Measurements from ENCODE around the gene GNG14. TPM values are rescaled to one million over a fixed set of nuclear protein-coding genes. Genes with fewer than 3 reads are reported as not detected.

The GNG14 gene
- total and polyA plus RNA-seq, 2 donors (not counting 1 experiment from before 2014, with no cell fraction given): not detected

- WGBS (ENCODE audit: insufficient coverage): 61% methylated on average over 4 of the region's 10 CpGs
- peaks cover 0 to 35% of the 10 kb centered on the region in 2 experiments for H3K36me3 ChIP-seq (replicated peaks in 1 of 2; ENCODE audit: control extremely low read depth in 1 of 2, control insufficient read depth in 1 of 2, extremely low read depth in 1 of 2, insufficient read depth in 2 of 2, low read length in 1 of 2)
- no peak overlapping the region for H2AFZ ChIP-seq (ENCODE audit: insufficient read depth, low read depth, low read length, poor library complexity, severe bottlenecking)
- Mint-ChIP-seq H3K4me3 (no peak overlapping the region), H3K9me3 (ENCODE audit: insufficient read depth) (no peaks in the 10 kb centered on the region), H3K4me1 (peaks cover 7% of the 10 kb centered on the region), H3K27me3 (no peaks in the 10 kb centered on the region), H3K27ac (no peak overlapping the region)
- CTCF ChIA-PET: interaction anchor here (1.0 kb wide), 2 partner anchors 26 to 36 kb away, joined by 3 read pairs; partner anchors contain the start of genes ZNF490 and ZNF791
- H3K4me3 ChIP-seq (ENCODE audit: control extremely low read depth in 1 of 5, extremely low read depth in 1 of 5, insufficient read depth in 1 of 5, low read depth in 2 of 5, low read length in 4 of 5): no peak overlapping the region
- DNase-seq (no peak), ATAC-seq (ENCODE audit: low read depth) (no peak)
- peaks cover 0 to 10% of the 10 kb centered on the region in 2 donors for H3K4me1 ChIP-seq (ENCODE audit: control insufficient read depth in 2 of 2, insufficient read depth in 2 of 2, low read length in 2 of 2)
- peaks cover 4% of the 10 kb centered on the region for H3K79me2 ChIP-seq (ENCODE audit: control insufficient read depth, insufficient read depth, low read length)
- H3K27ac ChIP-seq (ENCODE audit: low read length in 2 of 2): no peak overlapping the region
- H3K27me3 ChIP-seq (replicated peaks in 1 of 4; ENCODE audit: control extremely low read depth in 1 of 4, control insufficient read depth in 3 of 4, insufficient read depth in 4 of 4, low read length in 3 of 4): no peaks in the 10 kb centered on the region
- POLR2A ChIA-PET: no interaction called here
- TF ChIP-seq CTCF (IDR thresholded peaks at IDR 0.05): no peak
- no peak for TF ChIP-seq EZH2 (IDR thresholded peaks at IDR 0.05; ENCODE audit: borderline replicate concordance, insufficient read depth, low read depth, low read length, poor library complexity, severe bottlenecking)
- H3K9ac ChIP-seq (ENCODE audit: low read length): no peak overlapping the region
- H3K9me3 ChIP-seq (ENCODE audit: control extremely low read depth in 1 of 3, control insufficient read depth in 2 of 3, insufficient read depth in 1 of 3, low read length in 2 of 3): no peaks in the 10 kb centered on the region
- peaks cover 7% of the 10 kb centered on the region for H4K20me1 ChIP-seq (ENCODE audit: control insufficient read depth, insufficient read depth, low read length, poor library complexity, severe bottlenecking)
- intact Hi-C loops (cut with micrococcal nuclease): no loop called here
- no peak overlapping the region for H3K4me2 ChIP-seq (replicated peaks; ENCODE audit: low read depth, low read length, poor library complexity, severe bottlenecking)
Observed at GRCh38 chr19:12646551-12646950, 41.2 kb upstream of the GNG14 start.

- ChIA-PET CTCF (interaction anchor here (0.7 to 1.0 kb wide), 2 partner anchors 36 to 84 kb away, joined by 3 read pairs; partner anchors contain the start of genes ZNF490 and ZNF791), POLR2A (interaction anchor here (0.7 kb wide), 2 partner anchors 78 to 136 kb away, joined by 8 to 9 read pairs; no protein-coding TSS in a partner anchor)
- H3K9me3 ChIP-seq (ENCODE audit: control extremely low read depth in 1 of 3, control insufficient read depth in 2 of 3, insufficient read depth in 1 of 3, low read length in 2 of 3): no peaks in the 10 kb centered on the region
- TF ChIP-seq EZH2 (IDR thresholded peaks at IDR 0.05; ENCODE audit: borderline replicate concordance, insufficient read depth, low read depth, low read length, poor library complexity, severe bottlenecking): no peak
- no peak for TF ChIP-seq CTCF (IDR thresholded peaks at IDR 0.05)
- H2AFZ ChIP-seq (ENCODE audit: insufficient read depth, low read depth, low read length, poor library complexity, severe bottlenecking): no peak overlapping the region
- peaks cover 0 to 10% of the 10 kb centered on the region in 2 donors for H3K4me1 ChIP-seq (ENCODE audit: control insufficient read depth in 2 of 2, insufficient read depth in 2 of 2, low read length in 2 of 2)
- intact Hi-C loops (cut with micrococcal nuclease): no loop called here
- H3K9ac ChIP-seq (ENCODE audit: low read length): no peak overlapping the region
- H3K4me1 Mint-ChIP-seq: peaks cover 7% of the 10 kb centered on the region
- peaks cover 7% of the 10 kb centered on the region for H4K20me1 ChIP-seq (ENCODE audit: control insufficient read depth, insufficient read depth, low read length, poor library complexity, severe bottlenecking)
- peak overlapping the region in 1 of 2 donors; percentile 29 for H3K27ac ChIP-seq (ENCODE audit: low read length in 2 of 2)
- 92% methylated on average over 6 of the region's 8 CpGs for WGBS (ENCODE audit: insufficient coverage)
- no peak overlapping the region for H3K4me3 Mint-ChIP-seq
- peaks cover 4% of the 10 kb centered on the region for H3K79me2 ChIP-seq (ENCODE audit: control insufficient read depth, insufficient read depth, low read length)
- H3K27me3 ChIP-seq (replicated peaks in 1 of 4; ENCODE audit: control extremely low read depth in 1 of 4, control insufficient read depth in 3 of 4, insufficient read depth in 4 of 4, low read length in 3 of 4): no peaks in the 10 kb centered on the region
- H3K27me3 Mint-ChIP-seq: no peaks in the 10 kb centered on the region
- no peak for ATAC-seq (ENCODE audit: low read depth)
- peak overlapping the region; percentile 71 for H3K27ac Mint-ChIP-seq
- H3K36me3 ChIP-seq (replicated peaks in 1 of 2; ENCODE audit: control extremely low read depth in 1 of 2, control insufficient read depth in 1 of 2, extremely low read depth in 1 of 2, insufficient read depth in 2 of 2, low read length in 1 of 2): peaks cover 0 to 39% of the 10 kb centered on the region in 2 experiments
- H3K4me2 ChIP-seq (replicated peaks; ENCODE audit: low read depth, low read length, poor library complexity, severe bottlenecking): no peak overlapping the region
- no peaks in the 10 kb centered on the region for H3K9me3 Mint-ChIP-seq (ENCODE audit: insufficient read depth)
- no peak for DNase-seq
- H3K4me3 ChIP-seq (ENCODE audit: control extremely low read depth in 1 of 5, extremely low read depth in 1 of 5, insufficient read depth in 1 of 5, low read depth in 2 of 5, low read length in 4 of 5): no peak overlapping the region
Observed at GRCh38 chr19:12647047-12647446, 40.8 kb upstream of the GNG14 start.

Measured in B cell (primary cell).